Naive thymus-derived CD8-positive, alpha-beta T cell (primary cell): Measurements from ENCODE around the gene ANXA7. TPM values are rescaled to one million over a fixed set of nuclear protein-coding genes. Genes with fewer than 3 reads are reported as not detected.
"Not testable (repeated sequence)": the region's sequence is repeated elsewhere in the genome, so short reads cannot be mapped to it uniquely, and the experiment has no call there.

Experiments used
- ATAC-seq, 2 donors: fragments of 150-1000 bp; cut with Tn5 transposase in 1 of 2; sonication (Bioruptor Pico), chemical (Tn5 transposase) in 1 of 2; 1 replicate in 1 of 2; 2 replicates in 1 of 2; pipeline ENCODE4 v1.10.0; 2021; ENCODE audit warnings: mild to moderate bottlenecking in 2 of 2, moderate library complexity in 2 of 2
- POLR2A ChIA-PET: fragments of 350-600 bp; sonication (Branson Sonifier 250); formaldehyde crosslinking; loops from one replicate; lab custom pipeline; 2021; ENCODE audit warnings: antibody characterized with exemption; lab: Charles Lee
- DNase-seq, 10 donors: peaks; one replicate each; pipeline versions ENCODE4 v3.0.0 to v3.0.0-alpha.2; 2020 to 2022
- H3K27ac Mint-ChIP-seq, 10 donors: one replicate each; pipeline ENCODE4 v1.8.0; 2020 to 2022; ENCODE audit warnings: mild to moderate bottlenecking in 10 of 10, mixed read lengths in 10 of 10, moderate library complexity in 4 of 10, inconsistent platforms in 1 of 10
- H3K27me3 Mint-ChIP-seq, 5 donors: one replicate each; pipeline ENCODE4 v1.8.0; 2021 to 2022; ENCODE audit warnings: mixed read lengths in 5 of 5
- H3K36me3 Mint-ChIP-seq, 3 donors: one replicate each; pipeline ENCODE4 v1.8.0; 2020 to 2022; ENCODE audit warnings: mixed read lengths in 3 of 3, mild to moderate bottlenecking in 2 of 3, inconsistent platforms in 1 of 3
- H3K4me1 Mint-ChIP-seq, 4 donors: one replicate each; pipeline ENCODE4 v1.8.0; 2021 to 2022; ENCODE audit warnings: mixed read lengths in 4 of 4
- H3K4me3 Mint-ChIP-seq, 10 donors: one replicate each; pipeline ENCODE4 v1.8.0; 2020 to 2022; ENCODE audit warnings: mild to moderate bottlenecking in 10 of 10, mixed read lengths in 10 of 10, moderate library complexity in 6 of 10, inconsistent platforms in 1 of 10
- H3K9me3 Mint-ChIP-seq, 9 donors: one replicate each; pipeline ENCODE4 v1.8.0; 2020 to 2022; ENCODE audit warnings: mixed read lengths in 9 of 9, mild to moderate bottlenecking in 3 of 9, inconsistent platforms in 1 of 9, moderate library complexity in 1 of 9
- polyA plus RNA-seq, 3 donors: library from polyadenylated mRNA; unstranded; fragments of 300-500 nt; fragmentation: Illumina TruSeq; gene quantifications; one replicate each; pipeline ENCODE4 v1.2.3, GENCODE V29; 2021
- total RNA-seq, 8 experiments: library from RNA in 2 of 8; stranded (reverse) in 2 of 8; gene quantifications; one replicate each; pipeline ENCODE4 v1.2.3 and lab custom pipeline; 2021 to 2026

Gene ANXA7
- total and polyA plus RNA-seq, 5 experiments from 2014 or later, result 105 to 193 (median 168) TPM

DNA sequence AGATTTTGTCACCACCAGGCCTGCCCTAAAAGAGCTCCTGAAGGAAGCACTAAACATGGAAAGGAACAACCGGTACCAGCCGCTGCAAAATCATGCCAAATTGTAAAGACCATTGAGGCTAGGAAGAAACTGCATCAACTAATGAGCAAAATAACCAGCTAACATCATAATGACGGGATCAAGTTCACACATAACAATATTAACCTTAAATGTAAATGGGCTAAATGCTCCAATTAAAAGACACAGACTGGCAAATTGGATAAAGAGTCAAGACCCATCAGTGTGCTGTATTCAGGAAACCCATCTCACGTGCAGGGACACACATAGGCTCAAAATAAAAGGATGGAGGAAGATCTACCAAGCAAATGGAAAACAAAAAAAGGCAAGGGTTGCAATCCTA lies 88.6 kb downstream of the ANXA7 start:
- POLR2A ChIA-PET, H3K9me3 Mint-ChIP-seq: not testable (repeated sequence)

More for the DNA sequence above, 88.6 kb downstream of the ANXA7 start:
- DNase-seq, H3K4me3 Mint-ChIP-seq, ATAC-seq, H3K27me3 Mint-ChIP-seq, H3K27ac Mint-ChIP-seq, H3K4me1 Mint-ChIP-seq: not testable (repeated sequence)
- H3K36me3 Mint-ChIP-seq, result peaks cover 0 to 14% (median 7%) of the 10 kb centered on the region in 3 donors

Other genes with a start within 250 kb of the ANXA7 start
- 10 to 100 TPM; 31.3 to 36.0 TPM for gene ECD, start 246.1 kb downstream of the ANXA7 start, total RNA-seq
- 10 to 100 TPM; 19.9 to 32.8 (median 31.5) TPM for gene ECD, start 246.1 kb downstream of the ANXA7 start, polyA plus RNA-seq
- gene FAM149B1, start 245.9 kb downstream of the ANXA7 start, total RNA-seq, result 10 to 100 TPM; 20.3 to 21.5 TPM
- gene FAM149B1, start 245.9 kb downstream of the ANXA7 start, polyA plus RNA-seq, result 1 to 10 TPM; 5.1 to 5.6 (median 5.4) TPM
- gene DNAJC9, start 166.8 kb downstream of the ANXA7 start, total RNA-seq, result 10 to 100 TPM; 28.5 to 30.8 TPM
- 10 to 100 TPM; 27.5 to 28.7 (median 27.6) TPM for gene DNAJC9, start 166.8 kb downstream of the ANXA7 start, polyA plus RNA-seq
- 10 to 100 TPM; 51.3 to 54.3 TPM for gene MRPS16, start 161.4 kb downstream of the ANXA7 start, total RNA-seq
- gene MRPS16, start 161.4 kb downstream of the ANXA7 start, polyA plus RNA-seq, result 100 to 1,000 TPM in 1 of 3 donors, 10 to 100 TPM in 2; 91.1 to 117 (median 92.4) TPM
- gene CFAP70, start 55.2 kb downstream of the ANXA7 start, total RNA-seq, result 1 to 10 TPM; 6.7 to 9.0 TPM
- under 1 TPM; 0.31 to 0.50 (median 0.39) TPM for gene CFAP70, start 55.2 kb downstream of the ANXA7 start, polyA plus RNA-seq
- 1 to 10 TPM; 5.9 to 6.2 TPM for gene MSS51, start 19.5 kb upstream of the ANXA7 start, total RNA-seq
- under 1 TPM in 2 of 3 donors, not detected in 1; 0.07 TPM for gene MSS51, start 19.5 kb upstream of the ANXA7 start, polyA plus RNA-seq
- 10 to 100 TPM; 33.9 to 35.0 TPM for gene PPP3CB, start 82.0 kb upstream of the ANXA7 start, total RNA-seq
- 1 to 10 TPM; 5.0 to 5.8 (median 5.8) TPM for gene PPP3CB, start 82.0 kb upstream of the ANXA7 start, polyA plus RNA-seq
- 1 to 10 TPM; 5.4 to 7.3 TPM for gene USP54, start 177.3 kb upstream of the ANXA7 start, total RNA-seq
- 1 to 10 TPM in 1 of 3 donors, under 1 TPM in 2; 0.71 to 1.7 (median 0.99) TPM for gene USP54, start 177.3 kb upstream of the ANXA7 start, polyA plus RNA-seq
- gene MYOZ1, start 227.4 kb upstream of the ANXA7 start, total RNA-seq, result not detected
- not detected for gene MYOZ1, start 227.4 kb upstream of the ANXA7 start, polyA plus RNA-seq
- gene SYNPO2L, start 242.0 kb upstream of the ANXA7 start, total RNA-seq, result not detected
- gene SYNPO2L, start 242.0 kb upstream of the ANXA7 start, polyA plus RNA-seq, result not detected